ENCODE results near the gene DACT1. TPM values are rescaled to one million over a fixed set of nuclear protein-coding genes. Genes with fewer than 3 reads are reported as not detected.

Gene DACT1
- total and polyA plus RNA-seq, 10 of the 15 experiments (the other 5 are each of a cell fraction or from before 2014, with no cell fraction given), result 0.13 to 2.9 (median 0.91) TPM

DNA sequence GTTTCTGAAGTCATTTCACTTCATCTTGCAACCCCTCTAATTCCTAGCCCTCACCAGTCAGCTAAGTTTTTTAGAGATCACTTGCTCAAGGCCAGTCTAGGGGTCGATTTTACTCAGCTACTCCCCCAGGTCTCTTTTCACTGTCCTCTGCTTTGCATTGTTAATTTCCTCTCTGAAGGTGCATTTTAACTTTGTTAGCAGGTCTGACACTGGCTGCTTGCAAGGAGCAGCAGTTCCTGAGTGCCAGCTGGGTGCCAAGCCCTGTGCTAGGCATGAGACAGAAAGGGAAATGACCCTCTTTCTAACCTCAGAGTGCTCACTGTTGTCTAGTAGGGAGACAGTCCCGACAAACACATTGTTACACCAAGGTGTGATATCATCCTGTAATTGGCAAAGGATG lies 17.8 kb upstream of the DACT1 start:
- Histone ChIP-seq H3K4me1 (ENCODE audit: control insufficient read depth, insufficient read depth, low read length) (no peaks in the 10 kb centered on the region), H3K79me2 (ENCODE audit: control insufficient read depth, insufficient read depth, low read length) (no peaks in the 10 kb centered on the region), H2AFZ (ENCODE audit: control insufficient read depth, low read depth, low read length) (no peak overlapping the region), H3K27ac (ENCODE audit: control insufficient read depth, insufficient read depth) (no peak overlapping the region), H3K27me3 (replicated peaks in 1 of 2; ENCODE audit: control insufficient read depth in 2 of 2, insufficient read depth in 2 of 2, low read length in 1 of 2) (no peaks in the 10 kb centered on the region), H3K9ac (ENCODE audit: control insufficient read depth, insufficient read depth, low read length) (no peak overlapping the region), H3K4me3 (no peak overlapping the region), H4K20me1 (ENCODE audit: control insufficient read depth, insufficient read depth) (no peaks in the 10 kb centered on the region), H3K4me2 (ENCODE audit: control insufficient read depth, insufficient read depth) (no peak overlapping the region), H3K9me3 (replicated peaks; ENCODE audit: control insufficient read depth, insufficient read depth, low read length) (no peaks in the 10 kb centered on the region), H3K36me3 (ENCODE audit: control insufficient read depth in 2 of 2, insufficient read depth in 2 of 2, low read length in 1 of 2) (no peaks in the 10 kb centered on the region)
- 0% methylated on average over 2 of the region's 2 CpGs for WGBS (ENCODE audit: insufficient coverage, insufficient replicate concordance, low lambda C conversion rate, missing lambda C conversion rate)
- BruUV-seq (replicated peaks), result no TSS peak
- FAIRE-seq (no peak), ATAC-seq (no peak; the same call in none of the 3 replicates), DNase-seq (ENCODE audit: low read depth, low spot score) (no peak)
- in situ Hi-C loops (cut with MboI), result no loop called here
- ChIA-PET RAD21 (ENCODE audit: unreplicated experiment) (no interaction called here), SMC1A (ENCODE audit: uncharacterized antibody, unreplicated experiment) (interaction anchor here (1.6 kb wide), 1 partner anchor 24 kb away, joined by 3 read pairs; no protein-coding TSS in a partner anchor), POLR2A (interaction anchor here (0.7 kb wide), 1 partner anchor 66 kb away, joined by 3 read pairs; no protein-coding TSS in a partner anchor), CTCF (interaction anchor here (0.7 kb wide), 2 partner anchors 119 to 560 kb away, joined by 3 read pairs; no protein-coding TSS in a partner anchor)
- intact Hi-C loops (cut with micrococcal nuclease; ENCODE audit: unreplicated experiment), result no loop called here
- TF ChIP-seq BACH1 (IDR thresholded peaks at IDR 0.05; ENCODE audit: borderline replicate concordance) (no peak), JUNB (IDR thresholded peaks at IDR 0.05) (no peak), CEBPB (IDR thresholded peaks at IDR 0.05; ENCODE audit: borderline replicate concordance in 1 of 2, low read depth in 2 of 2, low read length in 2 of 2) (no peak), EZH2 (IDR thresholded peaks at IDR 0.05; ENCODE audit: borderline replicate concordance, control insufficient read depth, low read depth, low read length) (no peak)
- TF ChIP-seq, protein P1, sequence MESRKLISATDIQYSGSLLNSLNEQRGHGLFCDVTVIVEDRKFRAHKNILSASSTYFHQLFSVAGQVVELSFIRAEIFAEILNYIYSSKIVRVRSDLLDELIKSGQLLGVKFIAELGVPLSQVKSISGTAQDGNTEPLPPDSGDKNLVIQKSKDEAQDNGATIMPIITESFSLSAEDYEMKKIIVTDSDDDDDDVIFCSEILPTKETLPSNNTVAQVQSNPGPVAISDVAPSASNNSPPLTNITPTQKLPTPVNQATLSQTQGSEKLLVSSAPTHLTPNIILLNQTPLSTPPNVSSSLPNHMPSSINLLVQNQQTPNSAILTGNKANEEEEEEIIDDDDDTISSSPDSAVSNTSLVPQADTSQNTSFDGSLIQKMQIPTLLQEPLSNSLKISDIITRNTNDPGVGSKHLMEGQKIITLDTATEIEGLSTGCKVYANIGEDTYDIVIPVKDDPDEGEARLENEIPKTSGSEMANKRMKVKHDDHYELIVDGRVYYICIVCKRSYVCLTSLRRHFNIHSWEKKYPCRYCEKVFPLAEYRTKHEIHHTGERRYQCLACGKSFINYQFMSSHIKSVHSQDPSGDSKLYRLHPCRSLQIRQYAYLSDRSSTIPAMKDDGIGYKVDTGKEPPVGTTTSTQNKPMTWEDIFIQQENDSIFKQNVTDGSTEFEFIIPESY (IDR thresholded peaks at IDR 0.05), result no peak
- TF ChIP-seq, protein P2, sequence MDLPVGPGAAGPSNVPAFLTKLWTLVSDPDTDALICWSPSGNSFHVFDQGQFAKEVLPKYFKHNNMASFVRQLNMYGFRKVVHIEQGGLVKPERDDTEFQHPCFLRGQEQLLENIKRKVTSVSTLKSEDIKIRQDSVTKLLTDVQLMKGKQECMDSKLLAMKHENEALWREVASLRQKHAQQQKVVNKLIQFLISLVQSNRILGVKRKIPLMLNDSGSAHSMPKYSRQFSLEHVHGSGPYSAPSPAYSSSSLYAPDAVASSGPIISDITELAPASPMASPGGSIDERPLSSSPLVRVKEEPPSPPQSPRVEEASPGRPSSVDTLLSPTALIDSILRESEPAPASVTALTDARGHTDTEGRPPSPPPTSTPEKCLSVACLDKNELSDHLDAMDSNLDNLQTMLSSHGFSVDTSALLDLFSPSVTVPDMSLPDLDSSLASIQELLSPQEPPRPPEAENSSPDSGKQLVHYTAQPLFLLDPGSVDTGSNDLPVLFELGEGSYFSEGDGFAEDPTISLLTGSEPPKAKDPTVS (IDR thresholded peaks at IDR 0.05; ENCODE audit: low read depth, low read length), result no peak
- TF ChIP-seq, protein P3, sequence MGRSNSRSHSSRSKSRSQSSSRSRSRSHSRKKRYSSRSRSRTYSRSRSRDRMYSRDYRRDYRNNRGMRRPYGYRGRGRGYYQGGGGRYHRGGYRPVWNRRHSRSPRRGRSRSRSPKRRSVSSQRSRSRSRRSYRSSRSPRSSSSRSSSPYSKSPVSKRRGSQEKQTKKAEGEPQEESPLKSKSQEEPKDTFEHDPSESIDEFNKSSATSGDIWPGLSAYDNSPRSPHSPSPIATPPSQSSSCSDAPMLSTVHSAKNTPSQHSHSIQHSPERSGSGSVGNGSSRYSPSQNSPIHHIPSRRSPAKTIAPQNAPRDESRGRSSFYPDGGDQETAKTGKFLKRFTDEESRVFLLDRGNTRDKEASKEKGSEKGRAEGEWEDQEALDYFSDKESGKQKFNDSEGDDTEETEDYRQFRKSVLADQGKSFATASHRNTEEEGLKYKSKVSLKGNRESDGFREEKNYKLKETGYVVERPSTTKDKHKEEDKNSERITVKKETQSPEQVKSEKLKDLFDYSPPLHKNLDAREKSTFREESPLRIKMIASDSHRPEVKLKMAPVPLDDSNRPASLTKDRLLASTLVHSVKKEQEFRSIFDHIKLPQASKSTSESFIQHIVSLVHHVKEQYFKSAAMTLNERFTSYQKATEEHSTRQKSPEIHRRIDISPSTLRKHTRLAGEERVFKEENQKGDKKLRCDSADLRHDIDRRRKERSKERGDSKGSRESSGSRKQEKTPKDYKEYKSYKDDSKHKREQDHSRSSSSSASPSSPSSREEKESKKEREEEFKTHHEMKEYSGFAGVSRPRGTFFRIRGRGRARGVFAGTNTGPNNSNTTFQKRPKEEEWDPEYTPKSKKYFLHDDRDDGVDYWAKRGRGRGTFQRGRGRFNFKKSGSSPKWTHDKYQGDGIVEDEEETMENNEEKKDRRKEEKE (IDR thresholded peaks at IDR 0.05), result no peak
- TF ChIP-seq, protein P4, sequence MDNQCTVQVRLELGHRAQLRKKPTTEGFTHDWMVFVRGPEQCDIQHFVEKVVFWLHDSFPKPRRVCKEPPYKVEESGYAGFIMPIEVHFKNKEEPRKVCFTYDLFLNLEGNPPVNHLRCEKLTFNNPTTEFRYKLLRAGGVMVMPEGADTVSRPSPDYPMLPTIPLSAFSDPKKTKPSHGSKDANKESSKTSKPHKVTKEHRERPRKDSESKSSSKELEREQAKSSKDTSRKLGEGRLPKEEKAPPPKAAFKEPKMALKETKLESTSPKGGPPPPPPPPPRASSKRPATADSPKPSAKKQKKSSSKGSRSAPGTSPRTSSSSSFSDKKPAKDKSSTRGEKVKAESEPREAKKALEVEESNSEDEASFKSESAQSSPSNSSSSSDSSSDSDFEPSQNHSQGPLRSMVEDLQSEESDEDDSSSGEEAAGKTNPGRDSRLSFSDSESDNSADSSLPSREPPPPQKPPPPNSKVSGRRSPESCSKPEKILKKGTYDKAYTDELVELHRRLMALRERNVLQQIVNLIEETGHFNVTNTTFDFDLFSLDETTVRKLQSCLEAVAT (IDR thresholded peaks at IDR 0.05), result no peak
- TF ChIP-seq, protein P5, sequence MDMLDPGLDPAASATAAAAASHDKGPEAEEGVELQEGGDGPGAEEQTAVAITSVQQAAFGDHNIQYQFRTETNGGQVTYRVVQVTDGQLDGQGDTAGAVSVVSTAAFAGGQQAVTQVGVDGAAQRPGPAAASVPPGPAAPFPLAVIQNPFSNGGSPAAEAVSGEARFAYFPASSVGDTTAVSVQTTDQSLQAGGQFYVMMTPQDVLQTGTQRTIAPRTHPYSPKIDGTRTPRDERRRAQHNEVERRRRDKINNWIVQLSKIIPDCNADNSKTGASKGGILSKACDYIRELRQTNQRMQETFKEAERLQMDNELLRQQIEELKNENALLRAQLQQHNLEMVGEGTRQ (IDR thresholded peaks at IDR 0.05; ENCODE audit: borderline replicate concordance, low read depth, low read length), result no peak
- TF ChIP-seq, protein P6, sequence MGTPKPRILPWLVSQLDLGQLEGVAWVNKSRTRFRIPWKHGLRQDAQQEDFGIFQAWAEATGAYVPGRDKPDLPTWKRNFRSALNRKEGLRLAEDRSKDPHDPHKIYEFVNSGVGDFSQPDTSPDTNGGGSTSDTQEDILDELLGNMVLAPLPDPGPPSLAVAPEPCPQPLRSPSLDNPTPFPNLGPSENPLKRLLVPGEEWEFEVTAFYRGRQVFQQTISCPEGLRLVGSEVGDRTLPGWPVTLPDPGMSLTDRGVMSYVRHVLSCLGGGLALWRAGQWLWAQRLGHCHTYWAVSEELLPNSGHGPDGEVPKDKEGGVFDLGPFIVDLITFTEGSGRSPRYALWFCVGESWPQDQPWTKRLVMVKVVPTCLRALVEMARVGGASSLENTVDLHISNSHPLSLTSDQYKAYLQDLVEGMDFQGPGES (IDR thresholded peaks at IDR 0.05), result no peak
